Esophagus squamous epithelium (tissue), 4 donors: ENCODE measurements around the gene PDGFD.

Experiments
- CTCF ChIP-seq, 6 experiments: fragments of 450-650 bp in 4 of 6; fragments of 200-600 bp in 2 of 6; sonication (generic) in 2 of 6; IDR thresholded peaks; one replicate each; pipeline ENCODE4 v1.5.1; 2016 to 2019; ENCODE audit warnings: antibody characterized with exemption in 6 of 6, mild to moderate bottlenecking in 4 of 6, moderate library complexity in 4 of 6
- POLR2A ChIP-seq, 4 donors: fragments of 450-650 bp; IDR thresholded peaks; one replicate each; pipeline ENCODE4 v1.6.1; 2017; ENCODE audit warnings: antibody characterized with exemption in 4 of 4, mild to moderate bottlenecking in 4 of 4, moderate library complexity in 3 of 4

GRCh38 chr11:103935219-103935618 lies 228.7 kb downstream of the PDGFD start:
- no peak for TF ChIP-seq CTCF (IDR thresholded peaks at IDR 0.05)
- no peak for TF ChIP-seq POLR2A (IDR thresholded peaks at IDR 0.05)
